Measurements from ENCODE around the gene REPIN1.

Gene REPIN1

GRCh38 chr7:150368096-150368883 lies at the start of gene REPIN1:
TSS of gene REPIN1 (plus strand) at chr7:150368822. CDS start at chr7:150369712, 890 bp downstream.
- DNase-seq = peak; percentile 60

DNA sequence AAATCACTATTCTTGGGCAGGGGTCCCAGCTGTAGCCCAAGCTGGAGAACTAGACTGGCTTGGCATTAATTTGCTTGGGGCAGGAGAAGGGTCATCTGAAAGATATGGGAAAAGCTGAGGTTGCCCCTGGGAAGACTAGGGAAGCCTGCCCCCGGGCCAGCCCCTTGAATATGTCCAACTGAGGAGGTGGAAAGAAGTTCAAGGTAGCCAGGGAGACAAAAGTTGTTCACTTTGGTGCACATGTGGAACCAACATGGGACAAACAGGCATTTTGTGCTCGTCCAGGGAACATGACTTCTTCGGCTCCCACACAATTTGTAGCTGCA lies 46.9 kb upstream of the REPIN1 start:
- no peak for DNase-seq

DNA sequence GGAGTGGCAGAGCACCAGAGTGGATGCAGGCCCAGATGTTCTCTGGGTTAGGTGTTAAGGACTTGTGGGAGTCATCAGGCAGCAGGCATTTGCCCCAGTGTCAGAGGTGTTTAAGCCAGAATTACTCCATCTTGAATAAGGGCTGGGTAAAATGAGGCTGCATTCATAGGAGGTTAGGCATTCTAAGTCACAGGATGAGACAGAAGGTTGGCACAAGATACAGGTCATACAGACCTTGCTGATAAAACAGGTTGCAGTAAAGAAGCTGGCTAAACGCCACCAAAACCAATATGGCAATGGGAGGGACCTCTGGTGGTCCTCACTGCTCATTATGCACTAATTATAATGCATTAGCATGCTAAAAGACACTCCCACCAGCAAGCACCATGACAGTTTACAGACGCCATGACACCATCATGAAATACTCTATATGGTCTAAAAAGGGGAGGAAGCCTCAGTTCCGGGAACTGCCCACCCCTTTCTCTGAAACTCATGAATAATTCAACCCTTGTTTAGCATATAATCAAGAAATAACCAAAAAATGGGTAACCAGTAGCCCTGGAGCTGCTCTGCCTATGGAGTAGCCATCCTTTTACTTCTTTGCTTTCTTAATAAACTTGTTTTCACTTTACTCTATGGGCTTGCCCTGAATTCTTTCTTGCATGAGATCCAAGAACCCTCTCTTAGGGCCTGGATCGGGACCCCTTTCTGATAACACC lies 46.3 kb upstream of the REPIN1 start:
- DNase-seq = peak; percentile 48

DNA sequence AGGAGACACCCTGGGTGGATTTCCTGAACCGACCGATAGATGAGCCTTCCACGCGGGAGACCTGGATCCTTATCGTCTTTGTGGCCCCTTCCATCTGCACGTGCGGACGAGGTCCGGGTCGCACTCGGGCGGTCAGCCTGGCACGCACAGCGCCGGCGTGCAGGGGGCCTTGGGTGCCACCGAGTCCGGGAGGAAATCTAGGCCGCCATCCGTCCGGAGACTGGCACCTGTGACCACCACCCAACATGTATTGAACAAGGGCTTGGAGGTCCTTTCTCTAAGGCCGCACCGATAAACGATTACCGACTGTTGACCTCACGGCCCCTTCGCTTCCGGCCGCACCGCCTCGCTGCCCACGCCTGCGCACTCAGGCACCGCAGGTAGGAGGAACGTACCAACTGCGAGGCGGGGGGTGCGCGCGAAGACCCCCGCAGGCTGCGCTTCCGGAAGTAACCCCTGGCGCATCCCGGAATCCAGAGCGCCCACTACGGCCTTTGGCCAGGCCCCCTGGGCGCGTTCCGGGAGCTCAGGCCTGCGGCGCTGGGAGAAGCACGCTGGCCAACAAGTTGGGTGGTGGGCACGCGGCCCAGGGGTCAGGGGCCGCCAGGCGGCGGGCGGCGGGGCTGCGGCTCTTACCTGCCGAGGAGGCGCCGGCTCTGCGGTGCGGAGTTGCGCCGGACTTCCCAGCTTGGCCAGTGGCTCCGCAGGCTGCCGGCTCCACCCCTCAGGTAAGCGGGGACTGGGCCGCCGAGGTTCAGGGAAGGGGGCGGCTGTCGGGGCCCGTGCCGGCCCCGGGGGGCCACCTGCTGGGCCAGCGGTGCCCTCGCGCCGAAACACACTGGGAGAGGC lies 45.6 kb upstream of the REPIN1 start, which contains the start of the genes ACTR3C and LRRC61:
ACTR3C (minus strand) TSS at position 713 of the 849 bp plus-strand sequence. CDS start 28,249 bp downstream, outside the sequence.
LRRC61 (plus strand) TSS at position 523 of the 849 bp plus-strand sequence. CDS start 13,507 bp downstream, outside the sequence.
- peak; percentile 81 for DNase-seq

DNA sequence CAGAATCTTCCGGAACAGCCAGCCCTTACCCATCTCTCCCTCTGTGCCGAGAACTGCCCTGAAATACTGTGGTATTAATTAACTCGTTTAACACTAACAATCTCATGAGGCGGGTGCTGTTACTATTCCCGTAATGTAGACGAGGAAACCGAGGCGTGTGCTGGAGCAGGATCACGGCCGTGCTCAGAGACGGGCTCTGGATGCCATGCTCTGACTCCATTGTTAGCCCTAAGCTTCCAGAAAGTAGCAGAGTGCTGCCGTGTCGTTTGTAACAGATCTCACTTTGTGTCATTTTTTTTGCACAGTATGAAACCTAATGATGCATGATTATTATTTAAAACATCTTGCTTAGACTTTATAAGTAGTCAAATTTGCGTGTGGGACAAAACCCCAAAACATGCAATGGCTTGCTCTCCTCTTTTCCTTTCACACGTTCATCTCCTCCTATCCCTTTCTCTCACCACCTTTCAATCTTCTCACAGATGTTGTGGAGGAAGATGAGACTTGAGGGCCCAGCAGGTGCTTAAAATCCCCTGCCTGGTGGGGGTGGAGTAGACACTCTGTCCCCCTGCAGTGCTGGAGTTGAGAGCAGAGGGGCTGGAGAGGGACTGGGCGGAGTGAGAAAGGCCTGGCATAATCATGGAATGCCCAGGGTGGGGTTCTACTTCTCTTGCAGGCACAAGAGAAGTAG lies 44.8 kb upstream of the REPIN1 start:
- peak; percentile 62 for DNase-seq

- no peak for DNase-seq
These were observed 44.2 kb upstream of the REPIN1 start for GRCh38 chr7:150324373-150324961.

GRCh38 chr7:150325110-150325611 lies 43.5 kb upstream of the REPIN1 start:
- DNase-seq = no peak

GRCh38 chr7:150325901-150326300 lies 42.7 kb upstream of the REPIN1 start:
- DNase-seq = no peak

DNA sequence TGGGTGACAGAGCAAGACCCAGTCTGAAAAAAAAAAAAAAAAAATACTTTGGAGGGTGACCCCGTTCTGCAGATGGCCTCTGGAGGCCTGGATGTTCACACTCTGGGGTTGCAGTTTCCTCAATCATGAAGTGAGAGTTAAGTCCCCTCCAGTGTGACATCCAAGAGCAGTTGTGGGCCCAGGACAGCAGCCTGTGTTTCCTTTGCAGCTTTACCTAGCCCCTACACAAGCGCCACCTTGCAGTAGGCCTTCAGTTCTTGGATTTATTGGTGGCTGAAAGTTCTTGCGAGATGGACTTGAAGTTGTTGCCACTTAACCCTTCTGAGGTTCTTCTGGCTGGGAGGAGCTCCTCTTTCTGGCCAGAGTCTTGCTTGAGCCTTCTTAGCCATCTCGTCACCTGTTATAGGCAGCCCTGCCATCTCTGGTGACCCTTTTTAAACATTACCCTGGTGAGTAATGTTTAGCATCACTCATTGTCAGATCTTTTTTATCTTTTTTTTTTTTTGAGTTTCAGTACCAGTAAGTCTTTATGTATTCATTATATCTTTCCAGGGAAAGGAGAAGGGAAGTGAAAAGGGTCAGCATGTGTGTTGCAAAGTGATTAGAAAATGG lies 41.9 kb upstream of the REPIN1 start:
- no peak for DNase-seq

- no peak for DNase-seq
These were observed 41.3 kb upstream of the REPIN1 start for GRCh38 chr7:150327308-150327707.

DNA sequence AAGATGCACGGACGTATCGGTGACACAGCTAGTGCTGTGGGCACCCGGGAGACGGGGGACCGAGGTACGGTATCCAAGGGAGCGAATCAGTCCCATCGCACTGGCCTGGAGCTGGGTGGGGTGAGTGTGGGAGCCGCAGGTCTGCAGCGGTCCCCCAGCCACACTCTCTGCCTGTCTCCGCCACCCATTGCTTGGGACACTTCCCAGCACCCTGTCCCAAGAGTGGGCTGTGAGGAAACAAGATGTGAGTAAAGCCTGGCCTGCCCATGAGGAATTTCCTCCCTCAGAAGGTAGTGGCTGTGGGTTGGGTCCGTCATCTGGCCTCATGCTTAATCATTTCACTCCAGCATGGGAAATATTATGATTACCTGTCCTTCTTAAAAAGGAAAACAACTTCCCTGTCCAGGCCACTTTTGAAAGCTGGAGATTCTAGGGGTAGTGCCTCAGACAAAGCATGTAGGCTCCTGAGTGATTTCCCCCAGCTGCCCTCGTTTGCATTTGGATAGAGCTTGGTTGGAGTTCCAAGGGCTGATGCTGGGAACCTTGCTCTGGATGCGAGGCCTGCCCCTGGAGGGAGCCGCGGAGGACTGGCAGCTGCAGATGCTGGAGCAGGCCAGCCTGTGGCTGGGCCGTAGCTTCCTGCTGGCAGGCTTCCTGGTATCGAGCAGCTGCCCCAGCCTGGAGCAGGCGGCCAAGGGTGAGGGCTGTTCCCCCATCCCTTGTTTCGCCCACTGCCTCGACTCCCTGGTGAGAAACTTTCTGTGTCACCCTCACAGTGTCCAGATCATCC lies 39.1 kb upstream of the REPIN1 start:
- DNase-seq = no peak

DNA sequence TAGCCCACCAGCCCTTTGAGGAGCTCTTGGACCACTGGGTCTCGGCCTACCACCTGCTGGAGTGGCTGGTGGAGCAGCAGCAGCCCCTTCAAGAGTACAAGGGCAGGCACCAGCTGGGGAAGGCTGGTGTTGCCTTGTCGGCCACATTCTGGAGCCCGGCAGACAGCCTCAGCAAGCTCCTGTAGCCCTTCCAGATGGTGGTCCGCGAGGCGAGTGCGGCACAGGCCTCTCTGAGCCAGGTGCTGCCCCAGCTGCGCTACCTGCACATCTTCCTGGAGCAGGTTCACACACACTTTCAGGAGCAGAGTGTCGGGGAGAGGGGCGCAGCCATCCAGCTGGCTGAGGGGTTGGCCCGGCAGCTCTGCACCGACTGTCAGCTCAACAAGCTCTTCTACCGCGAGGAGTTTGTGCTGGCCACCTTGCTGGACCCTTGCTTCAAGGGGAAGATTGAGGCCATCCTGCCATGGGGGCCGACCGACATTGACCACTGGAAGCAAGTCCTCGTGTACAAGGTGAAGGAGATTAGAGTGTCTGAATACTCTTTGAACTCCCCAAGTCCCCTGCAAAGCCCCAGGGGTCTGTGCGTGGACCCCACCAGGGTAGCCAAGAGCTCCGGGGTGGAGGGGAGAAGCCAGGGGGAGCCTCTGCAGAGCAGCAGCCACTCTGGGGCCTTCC lies 38.3 kb upstream of the REPIN1 start:
- DNase-seq = no peak

DNA sequence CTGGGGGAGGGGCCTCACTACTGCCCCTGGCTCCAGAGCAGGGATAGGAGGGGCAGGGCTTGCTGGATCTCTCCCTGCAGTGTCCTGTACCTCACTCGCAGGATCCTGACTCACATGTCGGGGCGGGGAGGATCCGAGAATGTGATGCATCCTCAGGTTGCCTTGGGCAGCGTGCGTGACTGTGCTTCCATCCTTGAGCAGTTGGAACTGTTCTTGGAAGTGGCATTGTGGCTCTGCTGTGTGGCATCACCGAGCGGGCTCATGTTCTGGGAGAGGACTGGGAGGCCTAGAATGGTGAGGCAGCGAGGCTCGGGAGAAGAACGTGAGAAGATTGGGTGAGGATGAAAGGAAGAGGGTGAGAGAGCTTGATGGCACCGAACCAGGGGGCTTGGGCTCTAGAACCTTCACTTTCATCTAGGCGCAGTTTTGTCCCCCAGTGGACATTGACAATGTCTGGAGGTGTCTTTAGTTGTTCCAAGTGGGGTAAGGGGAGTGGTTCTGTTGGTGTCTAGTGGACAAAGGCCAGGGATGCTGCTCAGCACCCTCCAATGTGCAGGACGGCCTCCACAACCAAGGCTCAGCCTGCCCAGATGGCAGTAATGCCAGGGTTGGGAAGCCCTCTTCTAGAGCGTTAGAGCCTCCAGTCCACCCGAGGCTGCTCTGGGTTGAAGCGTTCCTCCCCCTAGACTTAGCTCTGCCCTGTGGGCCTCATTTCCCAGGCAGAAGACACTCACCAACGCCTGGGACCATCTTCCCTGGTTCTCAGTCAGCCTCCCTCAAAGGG lies 35.6 kb upstream of the REPIN1 start:
- DNase-seq = no peak

GRCh38 chr7:150333659-150334058 lies 35.0 kb upstream of the REPIN1 start:
- no peak for DNase-seq

- DNase-seq = no peak
These were observed 34.5 kb upstream of the REPIN1 start for GRCh38 chr7:150334108-150334507.

DNA sequence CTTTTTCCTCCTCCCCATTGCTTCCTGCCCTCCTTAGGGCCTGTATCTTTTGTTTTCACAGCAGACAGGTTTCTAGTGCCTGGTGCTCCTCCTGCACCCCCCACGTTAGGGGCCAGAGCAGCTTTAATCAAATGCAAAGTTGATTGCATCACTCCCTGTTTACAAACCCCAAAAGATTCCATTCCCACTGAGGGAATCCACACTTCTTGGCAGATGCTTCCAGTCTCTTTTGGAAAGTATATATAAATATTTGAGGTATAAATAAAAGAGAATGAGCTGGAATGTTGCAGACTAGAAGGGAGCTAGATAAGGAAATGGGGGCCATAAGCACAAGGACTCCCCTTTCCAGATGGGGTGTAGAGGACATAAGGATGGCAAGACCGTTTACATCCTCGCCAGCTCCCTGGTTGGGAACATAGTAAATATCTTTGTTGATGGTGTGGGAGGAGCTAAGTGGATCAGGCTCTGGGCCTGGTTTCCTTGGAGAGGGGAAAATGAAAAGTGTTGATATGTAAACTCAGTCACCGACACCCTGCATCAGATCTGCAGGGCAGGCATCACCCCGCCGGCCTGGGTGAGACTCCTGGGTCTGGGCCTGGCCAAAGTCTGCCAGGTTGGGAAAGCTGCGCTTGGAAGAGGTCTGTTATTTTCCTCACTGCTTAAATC lies 33.4 kb upstream of the REPIN1 start:
- no peak for DNase-seq

GRCh38 chr7:150335774-150336112 lies 32.9 kb upstream of the REPIN1 start:
- DNase-seq = no peak

DNA sequence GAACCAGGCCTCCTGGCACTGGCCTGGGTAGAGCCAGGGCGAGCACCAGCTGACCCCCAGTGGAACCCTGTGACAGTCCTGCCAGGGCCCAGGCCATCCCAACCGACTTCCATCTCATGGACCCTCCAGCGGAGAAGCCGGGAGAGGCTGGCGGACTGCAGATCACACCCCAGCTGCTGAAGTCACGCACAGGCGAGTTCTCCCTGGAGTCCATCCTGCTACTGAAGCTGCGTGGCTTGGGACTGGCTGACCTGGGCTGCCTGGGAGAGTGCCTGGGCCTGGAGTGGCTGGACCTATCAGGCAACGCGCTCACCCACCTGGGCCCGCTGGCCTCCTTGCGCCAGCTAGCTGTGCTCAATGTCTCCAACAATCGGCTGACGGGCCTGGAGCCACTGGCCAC lies 31.9 kb upstream of the REPIN1 start:
- DNase-seq = no peak

- DNase-seq = no peak
These were observed 31.4 kb upstream of the REPIN1 start for GRCh38 chr7:150337179-150337578.
